Head of caudate nucleus (tissue), 42 donors: ENCODE measurements around the gene TMEM198.

ENCODE experiments used
- DNase-seq, 42 donors: peaks; one replicate each; pipeline versions ENCODE4 v3.0.0 to v3.0.0-alpha.2; 2020 to 2021; ENCODE audit warnings: mixed read lengths in 7 of 42
- intact Hi-C: fragments of 100-400 bp; cut with DNase I; formaldehyde crosslinking; loops from one replicate; pipeline ENCODE4 v1.15.0; 2022

TMEM198 gene

DNA sequence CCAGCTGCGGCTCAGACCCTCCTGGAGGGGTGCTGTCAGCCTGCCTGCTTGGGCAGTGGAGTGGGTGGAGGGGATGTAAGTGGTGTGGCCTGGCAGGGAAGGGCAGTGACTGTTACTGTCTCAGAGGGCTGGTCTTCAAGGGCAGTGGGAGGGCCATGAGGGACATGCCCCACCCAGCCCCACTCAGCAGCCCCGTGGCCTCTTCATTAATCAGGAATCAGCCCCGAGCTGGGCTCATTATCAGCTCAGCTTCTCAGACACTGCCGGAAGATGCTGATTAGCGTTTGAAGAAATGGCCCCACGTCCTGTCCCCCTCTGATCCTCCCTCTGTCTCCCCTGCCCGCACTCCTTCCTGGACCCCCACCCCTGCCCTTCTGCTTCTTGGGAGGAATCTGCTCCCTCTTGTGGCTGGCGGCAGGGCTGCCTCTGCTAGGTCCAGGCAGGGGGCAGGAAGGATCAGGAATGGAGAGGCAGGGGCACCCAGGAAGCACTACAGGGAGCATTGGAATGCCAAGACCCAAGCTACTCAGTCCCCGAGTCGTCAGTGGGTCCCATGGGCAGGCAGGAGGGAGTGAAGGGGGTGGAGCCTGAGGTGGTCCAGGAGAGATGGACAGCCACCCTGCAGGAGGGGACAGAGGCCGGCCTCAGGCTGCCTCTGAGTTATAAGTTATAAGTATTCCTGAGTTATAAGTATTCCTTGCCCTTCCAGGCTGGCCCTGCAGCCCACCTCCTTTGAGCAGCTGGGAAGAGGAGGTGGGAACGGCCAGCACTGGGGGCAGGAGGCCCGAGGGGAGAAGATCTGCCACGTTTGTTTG, 22.6 kb upstream of the TMEM198 start:
- intact Hi-C loops: no loop called here
- DNase-seq: peak in 9 of 42 donors; percentile 32 to 64 (median 47)

DNA sequence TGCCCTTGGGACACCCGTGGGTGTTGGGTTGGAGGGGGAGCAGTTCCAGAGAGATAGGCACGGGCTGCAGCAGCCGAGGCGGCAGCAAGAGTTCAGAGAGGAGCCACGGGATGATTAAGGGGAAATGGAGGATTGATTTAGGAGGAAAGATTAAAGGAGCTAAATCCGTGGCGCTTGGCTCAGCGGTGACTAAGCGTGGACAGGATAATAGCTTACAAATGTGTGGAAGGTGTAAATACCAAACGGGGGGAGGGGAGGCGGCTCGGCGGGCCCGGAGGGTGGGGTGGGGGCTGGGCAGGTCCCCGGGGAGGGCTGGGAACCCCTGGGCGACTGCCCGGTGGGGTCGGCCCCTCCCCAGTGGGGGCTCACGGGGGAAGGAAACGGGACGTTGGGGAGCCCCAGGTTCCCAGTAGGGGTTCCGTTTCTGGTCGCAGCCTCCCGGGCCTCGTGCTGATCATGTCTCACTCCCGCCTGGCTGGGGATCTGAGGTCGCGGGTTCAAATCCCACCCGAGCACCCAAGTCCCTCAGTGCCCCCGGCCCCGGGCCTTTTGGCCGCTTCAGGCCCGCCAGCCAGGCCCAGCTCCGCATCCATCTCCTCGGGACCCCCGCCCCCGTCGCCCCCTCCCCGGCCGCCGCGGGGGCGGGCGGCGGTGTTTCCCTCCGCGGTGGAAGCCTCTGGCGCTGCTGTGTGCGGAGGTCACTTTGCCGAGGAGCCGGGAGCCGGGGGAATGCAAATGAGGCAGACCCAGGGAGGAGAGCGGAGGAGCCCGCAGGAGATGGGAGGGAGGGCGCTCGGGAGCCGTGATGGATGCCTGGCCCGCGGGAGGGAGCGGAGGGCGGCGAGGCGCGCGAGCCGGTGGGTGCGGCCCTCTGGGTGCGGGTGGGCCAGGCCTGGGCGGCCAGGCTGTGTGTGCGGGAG, 21.5 kb upstream of the TMEM198 start:
- intact Hi-C loops: no loop called here
- DNase-seq: peak in 17 of 42 donors; percentile 40 to 70 (median 53)

DNA sequence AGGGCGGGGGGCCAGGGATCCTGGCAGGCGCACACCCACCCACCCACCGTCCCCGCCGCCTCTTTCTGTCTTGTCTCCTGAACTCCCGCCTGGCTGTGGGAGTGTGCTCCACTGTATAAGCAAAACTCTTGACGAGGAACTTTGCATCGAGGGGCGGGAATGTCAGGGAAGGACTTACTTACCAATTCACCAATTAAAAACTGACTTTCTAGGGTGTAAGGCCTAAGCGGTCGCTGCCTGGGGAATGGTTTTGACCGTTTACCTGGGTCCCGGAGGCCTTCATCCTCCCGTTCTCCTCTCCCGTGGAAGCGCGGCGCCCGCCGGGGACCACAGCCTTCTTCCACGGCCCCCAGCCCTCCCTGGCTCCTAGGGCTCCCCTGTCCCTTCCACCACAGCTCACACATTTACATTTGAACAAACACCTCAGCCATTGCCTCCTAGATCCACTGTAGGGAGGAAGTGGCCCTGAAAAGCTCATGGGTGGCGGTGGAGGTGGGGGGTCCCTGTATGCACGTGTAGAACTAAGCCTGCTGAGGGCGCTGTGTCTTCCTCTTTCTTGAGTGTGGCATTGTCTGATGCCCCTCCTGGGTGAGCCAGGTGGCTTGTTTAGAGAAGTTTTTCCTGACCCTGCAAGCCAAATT, 20.7 kb upstream of the TMEM198 start:
- intact Hi-C loops: no loop called here
- peak in 16 of 42 donors; percentile 33 to 74 (median 54) for DNase-seq

DNA sequence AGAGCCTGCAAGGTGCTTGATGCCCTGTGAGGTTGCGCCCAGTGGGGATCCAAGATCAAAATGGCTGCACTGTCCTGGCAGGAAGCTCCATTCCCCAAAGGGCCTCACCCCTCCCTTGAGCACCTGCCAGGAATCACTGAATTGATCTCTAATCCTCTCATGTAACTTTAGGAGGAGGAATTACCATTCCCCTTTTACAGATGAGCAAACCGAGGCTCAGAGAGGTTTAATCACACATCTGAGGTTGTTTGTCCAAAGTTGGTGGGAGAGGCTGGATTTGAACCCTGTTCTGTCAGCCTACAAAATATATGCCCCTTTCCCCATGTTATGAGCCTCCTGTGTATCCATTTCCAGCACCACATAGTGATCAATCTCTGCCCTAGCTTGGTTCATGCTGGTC, 19.0 kb upstream of the TMEM198 start:
- intact Hi-C loops: loop anchor here (5.0 kb wide), 1 partner anchor 118 kb away; no protein-coding TSS in a partner anchor
- DNase-seq: no peak

DNA sequence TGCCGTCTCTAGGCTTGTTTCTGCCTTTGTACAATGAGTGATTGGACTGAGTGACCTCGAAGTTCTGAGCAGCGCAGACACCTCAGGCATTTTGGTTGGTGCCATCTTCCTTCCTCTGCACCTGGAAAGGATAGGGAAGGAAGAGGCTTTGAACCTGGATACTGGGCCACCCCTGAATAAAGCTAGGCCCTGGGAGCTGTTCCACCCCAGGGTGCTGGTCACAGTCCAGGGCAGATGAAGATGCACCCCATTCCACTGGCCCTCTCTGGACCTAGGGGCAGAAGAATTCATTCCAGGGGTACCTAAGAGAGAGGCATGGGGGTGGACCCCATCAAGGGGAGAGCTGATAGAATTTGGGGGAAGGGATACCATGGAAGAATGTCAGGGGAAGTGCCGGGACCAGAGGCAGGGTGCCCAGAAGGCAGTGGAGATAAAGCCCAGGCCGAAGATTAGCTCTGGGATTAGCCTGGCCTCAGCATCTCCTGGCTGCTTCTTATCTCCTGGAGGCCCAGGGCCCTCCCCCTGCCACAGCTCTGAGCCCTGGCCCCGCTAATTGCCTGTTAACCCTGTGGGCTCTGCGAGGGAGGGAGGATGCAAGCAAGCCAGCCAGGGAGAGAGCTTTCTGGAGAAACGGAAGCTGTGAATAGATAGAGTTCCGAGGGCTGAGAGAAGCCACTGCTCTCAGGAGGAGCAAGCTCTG, 18.1 kb upstream of the TMEM198 start:
- intact Hi-C loops: loop anchor here (5.0 kb wide), 1 partner anchor 118 kb away; no protein-coding TSS in a partner anchor
- no peak for DNase-seq

DNA sequence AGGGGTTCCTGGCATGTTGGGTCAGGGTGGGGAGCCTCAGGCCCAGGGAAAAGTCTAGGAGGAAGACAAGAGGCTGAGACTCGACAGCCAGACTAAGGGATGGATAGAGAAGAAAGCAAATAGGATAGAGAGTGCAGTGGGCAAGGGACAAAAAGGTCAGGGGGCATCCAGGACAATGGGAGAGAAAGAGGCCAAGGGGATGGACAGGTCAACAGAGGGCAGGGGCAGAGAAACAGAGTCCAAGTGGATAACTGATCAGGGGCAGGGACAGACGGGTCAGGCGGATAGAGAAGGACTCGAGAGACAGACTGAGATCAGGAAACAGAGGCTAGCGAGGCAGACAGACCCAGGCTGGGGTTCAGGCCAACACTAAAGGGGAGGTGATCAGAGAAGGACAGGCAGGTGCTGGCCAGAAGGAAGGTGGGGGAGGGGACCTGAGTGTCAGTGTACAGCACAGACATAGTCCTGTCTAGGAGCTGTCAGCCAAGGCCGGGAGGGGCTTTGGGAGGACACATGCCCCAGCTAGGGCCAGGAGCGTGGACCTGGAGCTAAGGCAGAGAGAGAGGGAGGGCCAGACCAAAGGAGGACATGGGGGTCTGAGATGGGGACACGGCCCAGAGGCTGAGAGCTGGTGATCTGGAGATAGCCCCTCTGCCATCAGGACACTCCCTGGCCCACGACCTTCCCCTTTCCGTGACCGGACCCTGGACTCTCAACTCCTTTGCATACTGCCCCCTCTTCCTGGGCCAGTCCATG, 17.3 kb upstream of the TMEM198 start:
- DNase-seq: no peak
- intact Hi-C loops: loop anchor here (5.0 kb wide), 1 partner anchor 119 kb away; no protein-coding TSS in a partner anchor

DNA sequence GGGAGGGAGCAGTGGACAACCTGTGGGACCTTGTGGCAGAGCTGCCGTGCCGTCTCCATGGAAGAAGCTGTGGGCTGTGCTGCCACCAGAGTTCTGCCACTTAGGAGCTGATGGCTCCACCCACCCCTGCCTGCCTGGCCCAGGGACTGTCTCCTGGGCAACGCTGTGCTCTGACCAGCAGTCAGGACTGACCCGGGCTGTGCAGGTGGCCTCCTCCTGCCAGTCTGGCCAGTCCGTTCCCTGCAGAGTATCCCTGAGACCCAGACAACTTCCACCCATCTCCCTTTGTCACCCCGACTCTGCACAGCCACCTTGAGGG, 16.8 kb upstream of the TMEM198 start:
- intact Hi-C loops: loop anchor here (5.0 kb wide), 1 partner anchor 120 kb away; no protein-coding TSS in a partner anchor
- no peak for DNase-seq

DNA sequence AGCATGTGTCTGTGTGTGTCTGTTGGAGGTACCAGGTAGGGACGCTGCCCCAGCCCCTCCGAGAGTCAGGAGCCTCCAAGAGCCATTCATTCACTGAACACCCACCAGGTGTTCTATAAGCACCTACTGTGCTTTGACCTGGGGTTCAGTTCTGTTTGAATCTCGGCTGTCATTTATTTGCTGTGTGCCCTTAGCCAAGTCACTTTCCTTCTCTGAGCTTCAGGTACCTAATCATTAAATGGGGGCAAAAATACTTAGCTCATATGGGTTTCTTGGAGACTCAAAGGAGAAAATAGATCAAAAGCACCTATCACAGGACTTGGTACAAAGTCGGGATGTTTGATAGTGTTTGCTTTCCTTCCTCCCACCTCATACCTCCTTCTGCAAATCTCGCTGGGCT, 16.4 kb upstream of the TMEM198 start:
- intact Hi-C loops: loop anchor here (5.0 kb wide), 1 partner anchor 120 kb away; no protein-coding TSS in a partner anchor
- DNase-seq: no peak

DNA sequence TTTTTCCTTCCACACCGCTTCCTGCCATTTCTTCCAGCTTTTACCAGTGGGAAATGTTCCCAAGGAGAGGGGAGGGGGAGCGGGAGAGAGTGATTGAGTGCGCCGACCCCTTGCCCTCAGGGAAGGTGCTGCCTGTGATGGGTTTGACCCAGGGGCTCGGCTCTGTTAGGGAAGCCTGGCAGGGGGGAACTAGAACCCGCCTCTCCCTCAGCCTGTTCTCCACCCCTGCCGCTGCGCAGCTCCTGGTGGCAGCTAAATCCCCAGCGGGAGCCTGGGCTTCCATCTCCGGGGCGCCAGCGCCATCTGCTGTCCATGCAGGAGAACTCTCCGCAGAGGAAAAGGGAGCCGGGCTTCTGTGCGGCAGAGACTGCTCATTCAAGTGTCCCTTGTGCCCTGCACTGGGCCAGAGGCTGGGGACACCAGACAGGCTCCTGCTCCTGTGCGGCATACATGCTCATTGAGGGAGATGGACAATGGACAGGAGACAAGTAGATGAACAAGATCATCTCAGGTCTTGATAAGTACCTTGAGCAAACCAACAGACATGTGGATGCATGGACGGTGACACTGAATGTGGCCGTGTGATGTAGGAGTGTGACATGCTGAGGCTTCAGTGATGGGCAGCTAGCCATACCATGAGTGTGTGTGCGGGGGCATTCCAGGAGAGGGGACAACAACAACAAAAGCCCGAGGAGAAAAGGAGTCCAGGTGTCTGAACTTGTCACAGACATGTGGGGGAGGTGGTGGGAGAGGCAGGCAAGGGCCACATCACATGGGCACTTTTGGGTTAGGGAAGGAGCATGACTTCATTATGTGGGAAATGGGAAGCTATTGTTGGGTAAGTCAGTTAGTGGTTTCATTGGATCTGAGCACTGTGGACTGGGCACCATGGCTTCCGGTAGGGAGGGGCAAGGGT, 13.5 kb upstream of the TMEM198 start:
- peak; percentile 70 to 96 (median 90) for DNase-seq
- intact Hi-C loops: loop anchor here (5.0 kb wide), 1 partner anchor 53 kb away; no protein-coding TSS in a partner anchor

DNA sequence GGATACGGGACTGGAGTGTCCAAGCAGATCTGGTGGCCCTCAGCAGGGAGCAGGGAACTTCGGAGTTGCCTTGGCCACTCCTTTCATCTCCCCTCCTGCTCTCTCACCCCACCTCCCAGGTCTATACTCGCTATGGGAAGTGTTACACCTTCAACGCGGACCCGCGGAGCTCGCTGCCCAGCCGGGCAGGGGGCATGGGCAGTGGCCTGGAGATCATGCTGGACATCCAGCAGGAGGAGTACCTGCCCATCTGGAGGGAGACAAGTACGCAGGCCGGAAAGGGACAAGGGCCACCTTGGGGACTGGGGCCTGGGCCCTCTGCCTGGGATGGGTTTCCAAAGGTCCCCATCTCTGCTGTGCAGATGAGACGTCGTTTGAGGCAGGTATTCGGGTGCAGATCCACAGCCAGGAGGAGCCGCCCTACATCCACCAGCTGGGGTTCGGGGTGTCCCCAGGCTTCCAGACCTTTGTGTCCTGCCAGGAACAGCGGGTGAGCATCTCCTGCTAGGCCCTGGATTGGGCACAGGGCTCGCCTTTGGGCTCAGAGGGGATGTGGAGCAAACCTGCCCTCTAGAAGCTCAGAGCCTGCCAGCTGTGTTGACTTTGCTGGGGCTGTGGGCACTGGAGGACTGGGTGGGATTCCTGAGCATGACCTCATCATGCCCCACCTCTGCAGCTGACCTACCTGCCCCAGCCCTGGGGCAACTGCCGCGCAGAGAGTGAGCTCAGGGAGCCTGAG, 12.0 kb upstream of the TMEM198 start:
- no peak for DNase-seq
- intact Hi-C loops: loop anchor here (5.0 kb wide), 1 partner anchor 55 kb away; no protein-coding TSS in a partner anchor

DNA sequence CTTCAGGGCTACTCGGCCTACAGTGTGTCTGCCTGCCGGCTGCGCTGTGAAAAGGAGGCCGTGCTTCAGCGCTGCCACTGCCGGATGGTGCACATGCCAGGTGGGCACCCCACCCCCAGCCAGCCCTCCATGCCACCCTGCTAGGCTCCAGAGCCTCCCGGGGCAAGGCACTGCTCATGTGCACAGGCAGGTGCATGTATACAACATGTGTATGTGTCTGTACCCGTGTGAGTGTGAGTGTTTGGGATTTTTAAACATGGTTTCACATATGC, 11.5 kb upstream of the TMEM198 start:
- intact Hi-C loops: loop anchor here (5.0 kb wide), 1 partner anchor 55 kb away; no protein-coding TSS in a partner anchor
- no peak for DNase-seq

DNA sequence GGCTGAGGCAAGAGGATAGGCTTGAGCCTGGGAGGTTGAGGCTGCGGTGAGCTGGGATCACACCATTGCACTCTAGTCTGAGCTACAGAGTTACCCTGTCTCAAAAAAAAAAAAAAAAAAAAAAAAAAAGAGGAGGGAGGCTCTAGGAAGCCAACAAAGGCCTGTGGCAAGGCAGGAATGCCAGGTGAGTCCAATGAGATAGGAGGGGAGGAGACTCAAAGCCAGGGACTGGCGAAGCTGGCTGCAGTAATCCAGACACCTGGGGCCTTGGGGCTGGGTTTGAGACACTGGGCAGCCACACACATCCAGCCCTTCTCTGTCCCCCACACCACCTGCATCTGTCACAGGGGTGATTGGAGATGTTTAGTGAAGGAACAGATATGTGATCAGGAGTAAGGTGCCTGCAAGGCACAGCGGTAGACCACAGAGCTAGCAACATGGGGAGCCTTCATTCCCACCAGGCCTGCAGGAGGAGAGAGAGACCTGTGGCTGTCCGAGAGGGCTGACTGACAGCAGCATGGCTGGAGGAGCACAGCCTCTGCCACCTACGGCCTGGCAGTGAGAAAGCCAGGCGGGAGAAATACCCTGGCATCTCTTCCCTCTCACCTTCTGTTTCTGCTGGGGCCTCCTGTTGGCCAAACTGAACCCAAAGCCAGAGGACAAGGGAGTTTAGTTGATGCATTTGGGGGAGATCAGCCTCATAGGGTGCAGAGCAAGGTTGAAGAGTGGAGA, 9.7 kb upstream of the TMEM198 start:
- no peak for DNase-seq
- intact Hi-C loops: loop anchor here (5.0 kb wide), 1 partner anchor 57 kb away; no protein-coding TSS in a partner anchor

DNA sequence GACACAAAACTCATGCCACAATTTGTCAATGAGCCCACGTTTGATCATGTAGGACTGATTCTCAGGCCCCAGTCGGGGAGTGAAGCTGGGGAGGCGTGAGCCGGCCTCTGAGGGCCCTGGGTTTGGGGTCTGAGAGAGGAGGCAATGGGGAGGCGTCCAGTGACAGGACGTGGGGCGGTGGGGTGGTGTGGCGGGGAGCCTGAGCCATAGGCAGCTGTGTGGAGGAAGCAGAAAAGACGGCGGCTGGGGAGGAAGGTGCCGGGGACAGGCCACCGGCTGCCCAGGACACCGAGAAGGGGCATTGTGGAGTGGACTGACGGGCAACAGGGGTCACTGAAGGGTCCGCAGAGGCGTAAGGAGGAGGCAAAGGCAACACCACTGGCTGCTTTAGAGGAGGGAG, 7.4 kb upstream of the TMEM198 start:
- intact Hi-C loops: no loop called here

DNA sequence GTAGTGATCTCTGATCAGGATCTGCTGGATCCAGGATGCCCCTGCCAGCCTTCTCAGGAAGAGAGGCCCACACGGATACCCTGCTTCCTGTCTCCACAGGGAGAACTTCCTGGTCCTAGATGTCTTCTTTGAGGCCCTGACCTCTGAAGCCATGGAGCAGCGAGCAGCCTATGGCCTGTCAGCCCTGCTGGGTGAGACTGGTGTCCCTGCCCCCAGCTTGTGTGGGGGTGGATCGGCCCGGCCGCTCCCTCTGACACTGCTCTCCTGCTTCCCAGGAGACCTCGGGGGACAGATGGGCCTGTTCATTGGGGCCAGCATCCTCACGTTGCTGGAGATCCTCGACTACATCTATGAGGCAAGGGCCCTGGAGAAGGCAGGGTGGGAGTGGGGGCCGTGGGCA, 6.9 kb upstream of the TMEM198 start:
- DNase-seq: no peak
- intact Hi-C loops: no loop called here

More for the DNA sequence above, 7.4 kb upstream of the TMEM198 start:
- no peak for DNase-seq

DNA sequence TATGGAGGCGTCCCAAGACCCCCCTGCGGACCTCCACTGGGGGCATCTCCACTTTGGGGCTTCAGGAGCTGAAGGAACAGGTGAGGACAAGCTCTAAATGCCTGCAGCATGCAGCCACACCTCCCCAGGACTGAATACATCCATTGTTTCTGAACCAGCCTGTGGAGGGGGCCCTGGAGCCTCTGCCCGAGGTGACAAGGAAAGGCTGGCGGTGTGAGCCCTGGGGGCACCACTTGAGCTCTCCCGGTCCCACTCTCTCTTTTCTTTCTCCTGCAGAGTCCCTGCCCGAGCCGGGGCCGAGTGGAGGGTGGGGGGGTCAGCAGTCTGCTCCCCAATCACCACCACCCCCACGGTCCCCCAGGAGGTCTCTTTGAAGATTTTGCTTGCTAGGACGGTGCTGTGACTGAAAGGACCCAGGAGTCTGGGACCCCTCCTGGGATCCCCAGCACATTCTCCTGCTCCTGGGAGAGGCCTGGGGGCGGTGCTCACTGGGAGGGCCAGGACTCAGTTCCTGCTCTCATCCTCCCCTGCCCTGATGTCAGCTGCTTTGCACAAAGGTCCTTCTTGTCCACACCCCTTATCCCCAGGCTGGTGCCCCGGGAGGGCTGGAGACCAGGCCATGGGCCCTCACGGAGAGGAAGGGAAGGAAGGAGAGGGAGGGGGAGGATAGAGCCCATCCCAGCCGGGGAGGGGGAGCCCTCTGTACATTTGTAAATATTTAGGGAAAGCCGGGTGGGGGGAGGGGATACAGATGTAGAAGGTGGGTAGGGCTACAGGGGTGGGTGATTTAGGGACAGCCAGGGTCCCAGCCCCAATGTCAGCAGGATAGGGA, 6.0 kb upstream of the TMEM198 start:
- intact Hi-C loops: no loop called here
- DNase-seq: no peak
